Placental epithelial cell (primary cell): Measurements from ENCODE around the gene YIPF5. TPM values are rescaled to one million over a fixed set of nuclear protein-coding genes. Genes with fewer than 3 reads are reported as not detected.

Experiments used
- small RNA-seq: library from RNA; depleted of rRNA; stranded (forward); fragments of <200 nt; gene quantifications from one replicate; pipeline ENCODE3, GENCODE V24; 2012
- total RNA-seq: library from RNA; depleted of rRNA; stranded (reverse); fragments of >200 nt; gene quantifications from 2 replicates; pipeline ENCODE4 v1.2.3, GENCODE V29; 2012

Gene YIPF5
- total RNA-seq, result 72.6 and 158 TPM in 2 replicates

GRCh38 chr5:144170276-144171024 lies at the start of gene YIPF5, which contains the start of gene KCTD16:
YIPF5 (minus strand) TSS chr5:144170659; CDS start chr5:144169955, 704 bp downstream.
KCTD16 (plus strand) TSS chr5:144170873.

Small RNA genes within 50 kb of the gene (small RNA-seq; reads per million reads assigned to genes)
- not detected for gene RN7SL87P

Other genes with a start within 250 kb of the YIPF5 start
- 0.65 and 0.79 TPM in 2 replicates for gene KCTD16, start 214 bp upstream of the YIPF5 start, total RNA-seq